ENCODE data around the gene RAPGEF1.

DNA sequence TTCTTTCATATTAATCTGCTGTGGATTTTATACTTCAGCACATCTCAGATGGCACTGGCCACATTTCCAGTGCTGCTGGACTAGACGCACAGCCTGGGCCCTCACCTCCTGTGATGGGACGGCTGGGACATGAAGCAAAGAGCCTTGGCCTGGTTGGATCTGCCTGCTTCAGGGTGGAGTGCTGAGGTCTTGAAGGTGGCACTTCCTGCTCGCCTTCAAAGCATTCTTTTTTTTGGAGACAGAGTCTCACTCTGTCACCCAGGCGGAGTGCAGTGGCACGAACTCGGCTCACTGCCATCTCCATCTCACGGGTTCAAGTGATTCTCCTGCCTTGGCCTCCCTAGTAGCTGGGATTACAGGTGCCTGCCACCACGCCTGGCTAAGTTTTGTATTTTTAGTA lies 73.1 kb downstream of the RAPGEF1 start:
- no peak for TF ChIP-seq POLR2AphosphoS5 (IDR thresholded peaks at IDR 0.05; ENCODE audit: low read depth)
- TF ChIP-seq CTCF (IDR thresholded peaks at IDR 0.05; ENCODE audit: insufficient read depth, low read length): no peak
- TF ChIP-seq REST (IDR thresholded peaks at IDR 0.05; ENCODE audit: insufficient replicate concordance, low read depth): no peak
- TF ChIP-seq GABPA (IDR thresholded peaks at IDR 0.05; ENCODE audit: low read depth): no peak
